Dedifferentiated amniotic fluid mesenchymal stem cell (primary cell): ENCODE results near the gene OS9.

Experiments used
- DNase-seq: peaks from one replicate; pipeline ENCODE4 v3.0.0-alpha.2; 2016; ENCODE audit errors: extremely low spot score

OS9 gene

DNA sequence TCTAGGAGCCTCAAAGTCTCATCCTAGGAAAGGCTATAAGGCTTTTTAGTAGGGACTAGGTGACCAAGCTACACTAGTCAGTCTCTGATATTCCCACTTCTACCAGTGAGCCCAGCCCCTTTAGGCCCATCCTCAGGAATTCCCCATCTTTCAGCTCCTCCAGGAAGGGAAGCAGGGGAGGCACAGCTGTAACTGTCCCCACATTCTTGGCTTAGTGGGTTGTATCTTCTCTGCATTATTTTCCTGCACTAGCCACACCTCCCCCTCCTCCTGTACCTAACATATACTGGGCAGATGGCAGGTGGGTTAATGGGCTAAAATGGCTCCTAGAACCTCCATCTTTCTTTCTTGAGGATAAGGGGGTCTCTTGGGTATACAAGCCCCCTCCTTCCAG lies 73.4 kb downstream of the OS9 start:
- DNase-seq, result no peak

DNA sequence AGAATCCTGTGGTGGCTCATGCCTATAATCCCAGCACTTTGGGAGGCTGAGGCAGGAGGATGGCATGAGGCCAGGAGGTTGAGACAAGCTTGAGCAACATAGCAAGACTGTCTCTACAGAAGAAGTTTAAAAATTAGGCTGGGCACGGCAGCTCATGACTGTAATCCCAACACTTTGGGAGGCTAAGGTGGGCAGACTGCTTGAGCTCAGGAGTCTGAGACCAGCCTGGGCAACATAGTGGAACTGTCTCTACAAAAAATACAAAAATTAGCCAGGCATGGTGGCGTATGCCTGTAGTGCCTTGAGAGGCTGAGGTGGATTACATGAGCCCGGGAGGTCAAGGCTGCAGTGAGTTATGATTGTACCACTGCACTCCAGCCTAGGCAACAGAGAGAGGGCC lies 73.9 kb downstream of the OS9 start:
- no peak for DNase-seq

GRCh38 chr12:57769594-57769993 lies 75.7 kb downstream of the OS9 start:
- DNase-seq, result no peak

DNA sequence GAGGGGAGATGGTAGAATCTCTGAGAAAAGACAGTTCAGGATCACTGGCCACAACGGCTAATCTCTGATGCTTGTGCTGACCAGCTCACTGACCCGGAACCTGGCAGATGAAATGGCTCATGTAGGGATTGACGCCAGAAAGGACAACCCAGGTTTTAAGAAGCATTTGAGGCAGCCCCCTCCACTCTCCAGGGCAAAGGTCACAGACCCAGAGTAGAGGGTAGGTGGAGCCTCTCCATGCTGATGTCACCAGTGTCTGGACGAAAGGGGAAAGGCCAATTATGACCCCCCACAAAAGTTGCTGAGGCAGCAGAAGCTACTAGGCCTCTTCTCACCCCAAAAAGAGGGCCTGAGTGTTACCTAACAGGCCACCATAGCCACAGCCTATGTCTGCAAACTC lies 76.8 kb downstream of the OS9 start:
- DNase-seq, result no peak
